OCI-LY1 (cell line): ENCODE results near the gene DAZAP2.
"Not testable (repeated sequence)": the region's sequence is repeated elsewhere in the genome, so short reads cannot be mapped to it uniquely, and the experiment has no call there.

Experiments
- H2AFZ ChIP-seq: fragments of 200-600 bp; sonication (generic), shearing (Covaris generic); 2 replicates; pipeline ENCODE4 v1.6.0; 2014; ENCODE audit warnings: antibody characterized with exemption, mild to moderate bottlenecking, low read length
- H3F3A ChIP-seq: fragments of 200-600 bp; sonication (generic), shearing (Covaris generic); 2 replicates; pipeline ENCODE4 v1.6.0; 2014; ENCODE audit warnings: mild to moderate bottlenecking, antibody characterized with exemption, low read length, moderate library complexity; ENCODE audit not compliant: insufficient read depth
- H3K27ac ChIP-seq: fragments of 200-600 bp; sonication (generic); 2 replicates; pipeline ENCODE4 v1.5.1; 2014; ENCODE audit warnings: low read length, mixed run types, mild to moderate bottlenecking, low read depth; ENCODE audit not compliant: poor library complexity, severe bottlenecking
- H3K27me3 ChIP-seq: fragments of 200-600 bp; sonication (generic); 2 replicates; pipeline ENCODE4 v1.6.0; 2014; ENCODE audit warnings: antibody characterized with exemption, mild to moderate bottlenecking, low read length, moderate library complexity; ENCODE audit not compliant: insufficient read depth
- H3K36me3 ChIP-seq: fragments of 200-600 bp; sonication (generic); 2 replicates; pipeline ENCODE4 v1.6.1; 2014; ENCODE audit warnings: mild to moderate bottlenecking, antibody characterized with exemption, low read length, moderate library complexity, mixed read lengths; ENCODE audit not compliant: insufficient read depth
- H3K4me1 ChIP-seq: fragments of 200-600 bp; sonication (generic); 2 replicates; pipeline ENCODE4 v1.5.1; 2014; ENCODE audit warnings: mild to moderate bottlenecking, low read length, moderate library complexity; ENCODE audit not compliant: insufficient read depth, severe bottlenecking
- H3K4me2 ChIP-seq: fragments of 200-600 bp; sonication (generic), shearing (Covaris generic); 2 replicates; pipeline ENCODE4 v1.6.1; 2014; ENCODE audit warnings: low read length
- H3K4me3 ChIP-seq: fragments of 200-600 bp; sonication (generic); 2 replicates; pipeline ENCODE4 v1.5.1; 2014; ENCODE audit warnings: low read length, low read depth, mild to moderate bottlenecking, mixed read lengths; ENCODE audit not compliant: poor library complexity, severe bottlenecking
- H3K79me2 ChIP-seq: fragments of 200-600 bp; shearing (Covaris generic); 2 replicates; pipeline ENCODE4 v1.6.1; 2016; ENCODE audit warnings: mixed run types, low read length, mixed read lengths; ENCODE audit not compliant: insufficient read depth
- H3K9ac ChIP-seq: fragments of 200-600 bp; sonication (generic), shearing (Covaris generic); 2 replicates; pipeline ENCODE4 v1.6.1; 2014; ENCODE audit warnings: mild to moderate bottlenecking, low read length, mixed read lengths
- H3K9me2 ChIP-seq: fragments of 200-600 bp; sonication (generic), shearing (Covaris generic); 2 replicates; pipeline ENCODE4 v1.6.1; 2014; ENCODE audit warnings: low read depth, mild to moderate bottlenecking, low read length, mixed read lengths
- H3K9me3 ChIP-seq: fragments of 200-600 bp; shearing (Covaris generic); 2 replicates; pipeline ENCODE4 v1.6.1; 2014; ENCODE audit warnings: low read length, mixed read lengths
- H4K20me1 ChIP-seq: fragments of 200-600 bp; sonication (generic), shearing (Covaris generic); 2 replicates; pipeline ENCODE4 v1.6.0; 2016; ENCODE audit warnings: mild to moderate bottlenecking, low read length; ENCODE audit not compliant: insufficient read depth
- EZH2 ChIP-seq: fragments of 200-600 bp; sonication (generic), shearing (Covaris generic); IDR thresholded peaks from 2 replicates; pipeline ENCODE4 v1.8.0; 2017; ENCODE audit warnings: borderline replicate concordance, mixed run types, mild to moderate bottlenecking, antibody characterized with exemption, low read length, moderate library complexity, mixed read lengths
- TF ChIP-seq, protein P1 (sequence below): fragments of 200-600 bp; sonication (generic), shearing (Covaris generic); IDR thresholded peaks from 2 replicates; pipeline ENCODE4 v1.5.1; 2017; ENCODE audit warnings: mild to moderate bottlenecking, antibody characterized with exemption, low read length, moderate library complexity, mixed read lengths

Gene DAZAP2

DNA sequence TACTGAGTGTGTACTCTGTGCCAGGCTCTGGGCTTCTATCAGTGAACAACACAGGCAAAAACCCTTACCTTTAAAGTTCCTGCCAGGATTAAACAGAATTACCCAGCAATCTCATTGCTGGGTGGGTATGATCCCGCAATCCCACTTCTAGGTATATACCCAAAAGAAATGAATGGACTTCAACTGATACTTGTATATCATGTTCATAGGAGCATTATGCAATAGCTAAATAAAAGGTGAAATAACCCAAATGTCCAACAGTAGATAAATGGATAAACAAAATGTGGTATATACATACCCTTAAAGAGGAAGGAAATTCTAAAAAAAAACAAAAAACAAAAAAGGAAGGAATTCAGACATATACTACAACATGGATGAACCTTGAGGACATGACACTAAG lies 14.7 kb downstream of the DAZAP2 start:
- Histone ChIP-seq H3F3A (no peaks in the 10 kb centered on the region), H3K27ac (no peak overlapping the region), H3K4me2 (no peak overlapping the region), H3K9me3 (no peaks in the 10 kb centered on the region), H3K4me1 (no peaks in the 10 kb centered on the region), H4K20me1 (no peaks in the 10 kb centered on the region), H2AFZ (no peak overlapping the region), H3K27me3 (no peaks in the 10 kb centered on the region), H3K9ac (no peak overlapping the region), H3K4me3 (no peak overlapping the region), H3K9me2 (no peaks in the 10 kb centered on the region), H3K36me3 (no peaks in the 10 kb centered on the region), H3K79me2 (no peaks in the 10 kb centered on the region)
- TF ChIP-seq, protein P1, sequence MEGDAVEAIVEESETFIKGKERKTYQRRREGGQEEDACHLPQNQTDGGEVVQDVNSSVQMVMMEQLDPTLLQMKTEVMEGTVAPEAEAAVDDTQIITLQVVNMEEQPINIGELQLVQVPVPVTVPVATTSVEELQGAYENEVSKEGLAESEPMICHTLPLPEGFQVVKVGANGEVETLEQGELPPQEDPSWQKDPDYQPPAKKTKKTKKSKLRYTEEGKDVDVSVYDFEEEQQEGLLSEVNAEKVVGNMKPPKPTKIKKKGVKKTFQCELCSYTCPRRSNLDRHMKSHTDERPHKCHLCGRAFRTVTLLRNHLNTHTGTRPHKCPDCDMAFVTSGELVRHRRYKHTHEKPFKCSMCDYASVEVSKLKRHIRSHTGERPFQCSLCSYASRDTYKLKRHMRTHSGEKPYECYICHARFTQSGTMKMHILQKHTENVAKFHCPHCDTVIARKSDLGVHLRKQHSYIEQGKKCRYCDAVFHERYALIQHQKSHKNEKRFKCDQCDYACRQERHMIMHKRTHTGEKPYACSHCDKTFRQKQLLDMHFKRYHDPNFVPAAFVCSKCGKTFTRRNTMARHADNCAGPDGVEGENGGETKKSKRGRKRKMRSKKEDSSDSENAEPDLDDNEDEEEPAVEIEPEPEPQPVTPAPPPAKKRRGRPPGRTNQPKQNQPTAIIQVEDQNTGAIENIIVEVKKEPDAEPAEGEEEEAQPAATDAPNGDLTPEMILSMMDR, result no peak
- no peak for TF ChIP-seq EZH2

DNA sequence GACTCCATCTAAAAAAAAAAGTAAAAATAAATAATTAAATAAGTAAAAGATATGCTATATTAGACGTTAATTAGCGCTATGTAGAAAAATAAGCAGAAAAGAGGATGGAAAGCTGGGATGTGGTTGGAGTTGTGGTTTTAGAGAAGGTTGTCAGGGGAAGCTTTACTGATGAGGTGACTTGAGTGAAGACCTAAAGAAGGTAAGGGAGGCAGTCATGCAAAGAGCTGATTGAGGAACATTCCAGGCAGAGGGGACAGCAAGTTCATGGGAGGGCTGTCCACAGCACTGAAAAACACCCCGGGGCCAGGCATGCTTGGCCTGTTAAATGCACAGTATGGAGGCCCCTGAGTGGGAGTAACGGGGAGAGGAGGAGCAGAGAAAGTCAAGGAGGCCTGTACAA lies 15.9 kb downstream of the DAZAP2 start:
- H3K4me3 ChIP-seq, result no peak overlapping the region
- H3K27me3 ChIP-seq, result no peaks in the 10 kb centered on the region
- H3K36me3 ChIP-seq, result no peaks in the 10 kb centered on the region
- H3K9ac ChIP-seq, result no peak overlapping the region
- TF ChIP-seq EZH2, result no peak
- no peaks in the 10 kb centered on the region for H3F3A ChIP-seq
- H3K9me2 ChIP-seq, result no peaks in the 10 kb centered on the region
- H3K4me2 ChIP-seq, result no peak overlapping the region
- H3K4me1 ChIP-seq, result no peaks in the 10 kb centered on the region
- H2AFZ ChIP-seq, result no peak overlapping the region
- H3K27ac ChIP-seq, result no peak overlapping the region
- H4K20me1 ChIP-seq, result no peaks in the 10 kb centered on the region
- no peaks in the 10 kb centered on the region for H3K9me3 ChIP-seq
- no peaks in the 10 kb centered on the region for H3K79me2 ChIP-seq

DNA sequence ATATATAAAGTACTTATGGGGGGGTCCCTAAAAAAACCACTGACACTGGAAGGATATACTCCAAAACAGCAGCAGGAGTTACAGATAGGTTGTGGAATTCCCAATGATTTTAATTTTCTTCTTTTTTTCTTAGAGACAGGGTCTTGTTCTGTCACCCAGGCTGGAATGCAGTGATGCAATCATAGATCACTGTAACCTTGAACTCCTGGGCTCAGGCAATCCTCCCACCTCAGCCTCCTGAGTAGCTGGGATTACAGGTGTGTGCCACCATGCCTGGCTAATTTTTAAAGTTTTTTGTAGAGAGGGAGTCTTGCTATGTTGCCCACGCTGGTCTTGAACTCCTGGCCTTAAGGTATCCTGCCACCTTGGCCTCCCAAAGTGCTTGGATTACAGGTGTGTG lies 21.0 kb downstream of the DAZAP2 start:
- not testable (repeated sequence) for H3K9ac ChIP-seq, H3K9me3 ChIP-seq, H3K9me2 ChIP-seq, H3K36me3 ChIP-seq, H3K79me2 ChIP-seq, H2AFZ ChIP-seq, H3F3A ChIP-seq, H3K27me3 ChIP-seq, H4K20me1 ChIP-seq, H3K27ac ChIP-seq, H3K4me2 ChIP-seq, H3K4me3 ChIP-seq, H3K4me1 ChIP-seq

DNA sequence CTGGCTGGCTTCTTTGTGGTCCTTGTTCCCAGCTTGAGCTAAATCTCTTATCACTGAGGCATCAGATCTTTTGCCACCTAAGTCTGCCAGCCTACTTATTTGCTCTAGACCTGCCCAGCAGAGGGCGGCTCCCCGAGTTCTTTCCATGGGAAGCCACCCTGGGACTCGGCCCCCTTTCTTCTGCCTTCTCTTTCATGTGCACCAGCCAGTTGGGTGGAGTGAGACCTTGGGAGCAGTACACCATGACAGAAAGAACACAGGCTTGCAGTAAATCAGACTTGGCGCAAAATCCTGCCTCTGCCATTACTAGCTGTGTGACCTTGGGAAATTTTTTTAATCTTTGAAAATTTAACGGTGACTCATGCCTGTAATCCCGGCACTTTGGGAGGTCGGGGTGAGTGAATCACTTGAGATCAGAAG lies 24.1 kb downstream of the DAZAP2 start:
- H3K9me3 ChIP-seq, result no peaks in the 10 kb centered on the region
- no peak overlapping the region for H2AFZ ChIP-seq
- no peak for TF ChIP-seq EZH2
- TF ChIP-seq, protein P1, result peak; percentile 55
- H4K20me1 ChIP-seq, result no peaks in the 10 kb centered on the region
- H3K27ac ChIP-seq, result no peak overlapping the region
- H3K9me2 ChIP-seq, result no peaks in the 10 kb centered on the region
- H3K36me3 ChIP-seq, result no peaks in the 10 kb centered on the region
- no peak overlapping the region for H3K4me2 ChIP-seq
- H3K4me1 ChIP-seq, result no peaks in the 10 kb centered on the region
- no peaks in the 10 kb centered on the region for H3F3A ChIP-seq
- H3K9ac ChIP-seq, result no peak overlapping the region
- H3K27me3 ChIP-seq, result no peaks in the 10 kb centered on the region
- no peak overlapping the region for H3K4me3 ChIP-seq
- H3K79me2 ChIP-seq, result no peaks in the 10 kb centered on the region
